DMS53 treated with DMSO at 0.1 percent for 48 hours (cell line): ENCODE results near the gene COL5A3.
A peak's percentile ranks its signal among the peaks of the same experiment; 100 is the strongest.
"Not testable (repeated sequence)": the region's sequence is repeated elsewhere in the genome, so short reads cannot be mapped to it uniquely, and the experiment has no call there.

Source experiments
- DNase-seq: peaks from one replicate; lab custom pipeline; 2025; ENCODE audit not compliant: unreplicated experiment; lab: John Stamatoyannopoulos, UW

COL5A3 gene

DNA sequence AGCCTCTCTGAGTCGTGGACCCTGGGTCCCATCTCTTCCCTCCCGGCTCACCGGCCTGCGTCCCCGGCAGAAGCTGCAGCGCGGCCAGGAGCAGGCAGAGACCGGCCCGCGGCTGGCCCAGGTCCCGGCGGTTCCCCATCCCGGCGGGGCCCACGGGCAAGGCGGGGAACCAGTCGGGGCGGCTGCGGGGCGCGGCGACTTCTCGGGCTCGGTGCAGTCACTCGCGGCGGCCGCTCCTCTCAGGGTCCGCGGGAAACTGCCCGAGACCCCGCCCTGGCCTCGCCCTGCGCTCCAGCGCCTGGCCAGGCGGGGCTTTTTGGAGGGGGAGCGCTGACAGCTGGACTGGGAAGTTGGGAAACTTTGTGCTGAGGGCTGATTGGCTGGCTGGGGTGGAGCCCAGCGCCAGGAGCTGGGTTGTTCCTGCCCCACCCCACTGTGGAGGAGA, at the start of gene COL5A3:
Gene COL5A3 (minus strand): TSS at position 258 of the 445 bp plus-strand sequence. CDS start 119 bp downstream, at position 139.
- no peak for DNase-seq

- no peak for DNase-seq
These were observed 42.5 kb upstream of the COL5A3 start for GRCh38 chr19:10052602-10053360.

- DNase-seq = no peak
These were observed 39.3 kb upstream of the COL5A3 start for GRCh38 chr19:10049626-10050025.

DNA sequence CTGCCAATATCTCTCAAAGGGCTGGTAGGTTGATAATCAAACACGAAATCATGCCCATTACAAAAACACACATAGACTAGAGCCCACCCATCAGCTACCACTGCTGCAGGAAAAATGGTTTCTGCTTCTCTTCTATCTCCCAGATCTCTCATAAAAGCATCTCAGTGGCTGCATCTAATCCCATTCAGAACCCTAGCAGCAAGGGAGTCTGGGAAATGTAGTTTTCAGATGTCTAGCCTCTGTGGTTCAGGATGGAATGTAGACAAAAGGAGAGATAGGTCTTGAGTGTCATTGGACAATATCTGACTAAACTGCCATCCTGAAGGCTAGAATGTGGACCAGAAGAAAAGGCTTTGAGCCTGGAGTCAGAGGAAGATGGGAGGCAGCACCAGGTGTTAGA, 35.1 kb upstream of the COL5A3 start:
- no peak for DNase-seq

DNA sequence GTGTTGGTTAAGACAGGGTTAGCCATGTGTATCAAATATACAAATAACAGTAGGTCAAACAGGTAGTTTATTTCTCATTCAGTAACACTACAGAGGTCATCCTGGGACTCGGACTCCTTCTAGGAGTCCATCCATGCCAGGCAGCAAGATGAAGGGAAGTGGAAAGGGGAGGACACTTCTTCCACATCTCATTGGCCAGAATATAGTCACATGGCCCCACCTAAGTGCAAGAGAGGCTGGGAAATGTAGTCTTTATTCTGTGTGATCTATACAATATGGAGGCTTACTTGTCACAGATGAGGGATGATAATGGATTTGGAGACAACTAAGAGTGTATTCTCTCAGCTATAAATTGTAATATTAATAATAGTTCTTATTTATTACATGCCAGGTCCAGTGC, 34.1 kb upstream of the COL5A3 start:
- no peak for DNase-seq

GRCh38 chr19:10043286-10043927, 33.1 kb upstream of the COL5A3 start:
- DNase-seq = no peak

DNA sequence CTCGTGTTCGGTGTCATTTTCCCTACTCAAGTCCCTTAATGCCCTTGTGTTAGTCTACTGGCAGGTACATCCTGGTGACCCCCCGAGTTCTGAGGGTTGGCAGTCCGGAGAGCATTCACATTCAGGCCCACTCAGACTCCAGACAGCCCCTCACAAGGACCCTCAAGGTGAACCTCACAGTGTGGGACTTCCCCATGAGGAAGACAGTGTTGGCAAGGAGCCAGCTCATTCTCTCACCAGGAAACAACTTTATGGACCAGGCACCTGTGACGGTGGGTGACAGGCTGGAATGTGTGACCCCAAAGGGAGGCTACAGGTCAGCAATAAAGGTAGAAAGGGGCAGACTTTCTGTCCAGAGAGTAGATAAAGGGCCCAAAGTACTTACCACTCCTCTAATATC, 27.5 kb upstream of the COL5A3 start:
- DNase-seq = no peak

DNA sequence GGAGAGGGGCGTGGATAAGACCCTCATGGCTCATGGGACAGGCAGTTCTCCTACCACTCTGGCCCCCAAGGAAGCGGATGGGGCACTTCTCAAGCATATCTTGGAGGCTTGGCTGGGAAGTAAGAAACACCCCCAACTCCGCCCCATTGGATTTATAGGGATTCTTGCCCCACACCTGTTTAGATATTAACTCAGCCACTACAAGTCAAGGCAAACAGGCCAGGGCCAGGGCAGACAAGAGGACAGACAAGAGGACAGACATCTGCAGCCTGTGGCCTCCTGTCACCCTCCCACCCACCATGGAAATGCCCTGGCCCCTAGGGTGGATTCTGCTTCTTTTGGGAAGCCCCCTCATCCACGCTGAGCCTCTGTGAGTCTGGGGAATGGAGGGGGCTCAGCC, 27.1 kb upstream of the COL5A3 start:
- DNase-seq = no peak

GRCh38 chr19:10036601-10037071, 26.3 kb upstream of the COL5A3 start:
- no peak for DNase-seq

- no peak for DNase-seq
These were observed 23.3 kb upstream of the COL5A3 start for GRCh38 chr19:10033614-10034013.

DNA sequence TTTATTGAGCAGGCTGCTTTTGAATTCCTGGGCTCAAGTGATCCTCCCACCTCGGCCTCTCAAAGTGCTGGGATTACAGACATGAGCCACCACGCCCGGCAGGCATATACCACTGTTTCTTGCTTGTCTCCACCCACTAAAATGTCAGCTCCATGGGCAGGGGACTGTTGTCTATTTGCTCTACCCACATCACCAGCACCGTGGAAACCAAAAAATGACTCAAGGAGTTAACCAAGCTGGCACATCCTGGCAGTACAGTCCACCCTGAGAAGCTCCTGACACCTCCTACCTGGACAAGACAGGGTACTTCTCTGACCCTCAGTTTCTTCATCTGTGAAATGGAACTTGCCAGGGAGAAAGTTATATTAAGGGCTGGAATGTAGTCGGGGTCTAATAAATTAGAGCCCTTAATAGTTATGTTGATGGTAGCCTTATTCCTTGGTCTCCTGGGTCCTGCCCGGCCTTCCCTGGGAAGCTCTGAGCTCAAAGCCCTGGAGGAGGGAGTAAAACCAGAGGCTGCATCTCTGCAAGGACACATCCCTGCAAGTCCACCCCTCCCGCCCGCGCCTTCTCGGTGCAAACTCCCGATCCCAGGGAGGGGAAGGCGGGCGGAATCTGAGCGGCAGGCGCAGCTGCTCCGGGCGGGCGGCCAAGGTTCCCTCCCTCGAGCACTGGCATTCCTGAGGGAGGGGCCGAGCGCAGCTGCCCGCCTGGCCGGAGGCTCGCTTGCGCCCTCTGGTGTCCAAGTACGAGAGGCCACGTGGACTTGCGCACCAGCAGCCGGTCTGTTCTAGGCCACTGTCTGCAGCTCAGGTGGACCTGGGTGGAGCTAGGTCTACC, 17.1 kb upstream of the COL5A3 start:
- DNase-seq = peak; percentile 69

DNA sequence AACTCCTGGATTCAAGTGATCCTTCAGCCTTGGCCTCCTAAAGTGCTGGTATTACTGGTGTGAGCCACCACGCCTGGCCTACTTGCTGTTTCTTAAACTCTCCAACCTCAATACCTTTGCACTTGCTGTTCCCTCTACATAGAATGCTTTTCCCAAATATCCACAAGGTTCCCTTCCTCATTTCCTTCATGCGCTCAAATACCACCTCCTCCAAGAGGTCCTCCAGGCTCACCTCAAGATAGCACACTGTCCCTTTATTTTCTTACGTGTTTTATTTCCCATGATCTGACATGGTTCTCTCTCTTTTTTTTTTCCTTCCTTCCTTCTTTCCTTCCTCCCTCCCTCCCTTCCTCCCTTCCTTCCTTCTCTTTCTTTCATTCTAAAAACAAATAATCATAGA, 16.4 kb upstream of the COL5A3 start:
- no peak for DNase-seq

- DNase-seq = not testable (repeated sequence)
These were observed 12.8 kb upstream of the COL5A3 start for GRCh38 chr19:10023096-10023495.

DNA sequence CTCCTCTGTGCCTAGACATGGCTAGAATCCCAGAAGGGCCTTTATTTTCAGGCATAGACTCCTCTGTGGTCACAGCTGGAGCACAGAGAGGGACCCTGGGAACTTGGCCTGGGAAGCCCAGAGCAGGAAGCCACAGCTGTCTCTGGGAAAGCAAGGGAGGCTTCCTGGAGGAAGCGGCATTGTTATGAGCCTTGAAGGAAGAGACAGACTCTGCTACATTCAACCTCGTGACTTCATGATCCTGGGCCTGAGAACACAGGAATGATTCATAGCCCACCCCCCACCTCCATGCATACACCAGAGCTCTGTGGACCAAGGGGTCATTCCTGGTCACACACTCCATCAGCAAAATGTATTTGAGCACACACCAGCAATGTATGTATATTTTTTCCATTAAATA, 11.6 kb upstream of the COL5A3 start:
- no peak for DNase-seq

GRCh38 chr19:10021446-10021845, 11.1 kb upstream of the COL5A3 start:
- DNase-seq = no peak

DNA sequence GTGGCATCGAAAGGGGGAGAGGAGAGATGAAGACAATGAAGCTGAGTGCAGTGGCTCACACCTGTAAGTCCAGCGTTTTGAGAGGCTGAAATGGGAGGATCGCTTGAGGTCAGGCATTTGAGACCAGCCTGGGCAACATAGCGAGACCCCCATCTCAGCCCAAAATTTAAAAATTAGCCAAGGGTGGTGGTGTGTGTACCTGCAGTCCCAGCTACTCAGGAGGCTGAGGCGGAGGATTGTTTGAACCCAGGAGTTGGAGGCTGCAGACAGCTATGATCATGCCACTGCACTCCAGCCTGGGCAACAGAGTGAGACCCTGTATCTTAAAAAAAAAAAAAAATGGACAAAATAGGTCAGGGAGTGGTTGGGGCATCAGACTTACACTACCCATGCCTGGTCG, 10.5 kb upstream of the COL5A3 start:
- DNase-seq = no peak

- no peak for DNase-seq
These were observed 8.9 kb upstream of the COL5A3 start for GRCh38 chr19:10019246-10019645.

DNA sequence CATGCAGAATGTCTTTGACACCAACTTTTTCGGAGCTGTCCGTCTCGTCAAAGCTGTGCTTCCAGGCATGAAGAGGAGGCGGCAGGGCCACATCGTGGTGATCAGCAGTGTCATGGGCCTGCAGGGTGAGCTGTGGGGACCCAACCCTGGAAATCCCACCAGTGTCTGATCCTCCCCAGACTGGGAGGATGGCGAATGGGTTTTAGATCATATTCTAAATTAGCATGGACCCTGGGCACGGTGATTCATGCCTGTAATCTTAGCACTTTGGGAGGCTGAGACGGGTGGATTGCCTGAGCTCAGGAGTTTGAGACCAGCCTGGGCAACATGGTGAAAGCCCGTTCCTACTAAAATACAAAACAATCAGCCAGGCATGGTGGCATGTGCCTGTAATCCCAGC, 8.5 kb upstream of the COL5A3 start:
- no peak for DNase-seq

- DNase-seq = no peak
These were observed 8.0 kb upstream of the COL5A3 start for GRCh38 chr19:10018263-10018662.

- DNase-seq = no peak
These were observed 3.7 kb upstream of the COL5A3 start for GRCh38 chr19:10013834-10014618.

DNA sequence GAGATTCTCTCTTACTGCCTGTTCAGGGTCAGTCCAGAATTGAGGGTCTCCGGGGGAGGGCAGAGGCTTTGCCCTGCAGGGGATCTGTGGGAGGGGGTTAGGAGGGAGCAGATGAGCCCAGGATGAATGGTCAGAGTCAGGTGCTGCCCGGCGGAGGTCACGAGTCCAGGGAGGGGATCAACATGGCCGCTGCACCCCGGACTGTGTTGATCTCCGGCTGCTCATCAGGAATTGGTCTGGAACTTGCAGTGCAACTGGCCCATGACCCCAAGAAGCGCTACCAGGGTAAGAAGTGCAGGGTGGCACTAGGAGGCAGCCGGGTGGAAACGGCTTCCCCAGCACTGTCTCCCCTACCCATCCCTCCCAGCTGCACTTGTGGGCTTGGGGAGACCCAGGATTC, 3.0 kb upstream of the COL5A3 start, which contains the start of gene RDH8:
Gene RDH8 (plus strand): TSS at position 168 of the 400 bp plus-strand sequence. CDS start 15 bp downstream, at position 183.
- DNase-seq = no peak
